Measurements from ENCODE around the gene ULK4.

ULK4 gene

GRCh38 chr3:41204369-41204768 lies 757.5 kb downstream of the ULK4 start:
- no peak for DNase-seq

- DNase-seq, result no peak
Observed at GRCh38 chr3:41202834-41203345, 759.0 kb downstream of the ULK4 start.

- DNase-seq, result no peak
Observed at GRCh38 chr3:41202075-41202833, 759.6 kb downstream of the ULK4 start.

DNA sequence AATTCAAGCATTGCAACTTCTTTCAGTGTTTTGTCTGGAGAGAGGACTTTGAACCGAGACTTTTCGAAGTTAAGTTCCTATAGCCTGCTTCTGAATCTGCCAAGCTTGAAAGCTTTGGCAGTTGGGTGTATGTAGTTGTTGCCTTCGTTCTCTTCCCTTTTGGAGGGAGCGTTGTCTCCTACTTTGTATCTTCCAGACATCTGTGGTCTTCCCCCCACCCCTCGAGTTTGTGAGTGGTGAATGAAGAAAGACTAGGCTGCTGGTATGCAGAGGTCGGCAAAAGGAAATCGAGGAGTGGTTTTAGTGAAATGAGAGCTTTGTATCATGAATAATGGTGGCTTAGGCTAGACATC lies 761.3 kb downstream of the ULK4 start:
- DNase-seq, result no peak

- DNase-seq, result peak; percentile 42
Observed at GRCh38 chr3:41199866-41200668, 761.8 kb downstream of the ULK4 start.

GRCh38 chr3:41198950-41199865 lies 762.7 kb downstream of the ULK4 start, which contains the start of gene CTNNB1:
CTNNB1 (plus strand) TSS chr3:41199505; CDS start chr3:41224069, 24,564 bp downstream.
- peak; percentile 77 for DNase-seq

DNA sequence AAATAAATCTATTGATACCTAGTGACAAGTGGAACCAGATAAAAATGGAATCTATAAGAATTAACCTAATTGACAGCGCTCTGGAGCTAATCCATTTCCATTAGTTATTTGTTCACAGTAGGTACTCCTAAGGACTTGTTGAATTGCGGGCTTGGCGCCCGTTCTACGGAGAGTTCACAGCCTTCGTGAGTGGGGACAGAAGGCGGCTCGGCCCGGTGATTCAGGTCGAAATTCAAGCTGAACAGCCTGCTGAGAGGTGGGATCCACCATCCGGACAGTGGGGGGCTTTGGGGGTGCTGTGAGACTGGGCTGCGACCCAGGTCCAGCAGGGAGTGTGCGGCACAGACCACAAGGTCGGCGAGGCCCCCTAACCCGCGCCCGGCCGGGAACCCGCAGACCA lies 763.4 kb downstream of the ULK4 start:
- no peak for DNase-seq

DNA sequence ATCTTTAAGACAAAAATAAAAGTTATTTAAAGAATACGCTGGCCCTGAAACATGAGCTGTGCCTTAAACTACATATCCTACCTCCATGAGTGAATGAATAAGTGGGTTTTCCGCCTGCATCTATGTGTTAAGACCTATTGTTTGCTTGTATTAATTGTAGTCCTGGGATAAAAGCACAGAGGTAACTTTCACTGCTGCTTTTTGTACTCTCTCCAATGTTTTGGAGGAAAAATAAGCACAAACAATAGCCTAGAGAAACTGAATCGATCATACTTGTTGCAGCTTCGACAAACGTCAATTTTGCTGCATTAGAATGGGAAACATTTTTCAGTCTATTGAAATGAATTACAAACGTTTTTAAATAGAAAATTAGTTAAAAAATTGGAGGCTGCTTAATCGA lies 763.9 kb downstream of the ULK4 start:
- DNase-seq, result no peak

Data from 8988T (cell line).